Endometrial microvascular endothelial cells (primary cell): ENCODE results near the gene DOHH. TPM values are rescaled to one million over a fixed set of nuclear protein-coding genes. Genes with fewer than 3 reads are reported as not detected.
"Not testable (repeated sequence)": the region's sequence is repeated elsewhere in the genome, so short reads cannot be mapped to it uniquely, and the experiment has no call there.

Source experiments
- in situ Hi-C: cut with HindIII; loops from 2 replicates; pipeline ENCODE4 v1.10.0; 2017; ENCODE audit warnings: low sequenced_read_pairs, low pct_unique_long_range_greater_than_20kb; ENCODE audit errors: inconsistent ontology term
- total RNA-seq: library from RNA; depleted of rRNA; stranded (reverse); fragments of >200 nt; gene quantifications from one replicate; pipeline ENCODE4 v1.2.3, GENCODE V29; 2015; ENCODE audit errors: inconsistent ontology term

DOHH gene
- total RNA-seq, 1 donor from 2014 or later = 28.8 TPM

GRCh38 chr19:3508121-3508661, 7.7 kb upstream of the DOHH start:
- in situ Hi-C loops = not testable (repeated sequence)

GRCh38 chr19:3507371-3508120, 7.1 kb upstream of the DOHH start:
- in situ Hi-C loops = no loop called here

- in situ Hi-C loops = no loop called here
Observed at GRCh38 chr19:3506384-3507340, 6.2 kb upstream of the DOHH start.

- in situ Hi-C loops = no loop called here
Observed at GRCh38 chr19:3505598-3506383, 5.3 kb upstream of the DOHH start, which contains the start of gene FZR1. Gene FZR1, plus strand, starts transcription at chr19:3506311. Its CDS starts 16,679 bp downstream, at chr19:3522990.

GRCh38 chr19:3504735-3505134, 4.3 kb upstream of the DOHH start:
- in situ Hi-C loops = no loop called here

GRCh38 chr19:3503036-3503572, 2.6 kb upstream of the DOHH start:
- in situ Hi-C loops = no loop called here

- in situ Hi-C loops = no loop called here
Observed at GRCh38 chr19:3501780-3502179, 1.3 kb upstream of the DOHH start.

- in situ Hi-C loops = no loop called here
Observed at GRCh38 chr19:3499738-3500428, 591 bp downstream of the DOHH start.

- in situ Hi-C loops = no loop called here
Observed at GRCh38 chr19:3497757-3498520, 2.5 kb downstream of the DOHH start.

GRCh38 chr19:3496392-3497273, 3.8 kb downstream of the DOHH start:
- in situ Hi-C loops = no loop called here

- in situ Hi-C loops = no loop called here
Observed at GRCh38 chr19:3494559-3494958, 5.9 kb downstream of the DOHH start.

GRCh38 chr19:3494051-3494450, 6.4 kb downstream of the DOHH start:
- in situ Hi-C loops = no loop called here

GRCh38 chr19:3493651-3494050, 6.8 kb downstream of the DOHH start:
- in situ Hi-C loops = no loop called here

GRCh38 chr19:3492919-3493318, 7.6 kb downstream of the DOHH start:
- in situ Hi-C loops = no loop called here

GRCh38 chr19:3492131-3492839, 8.2 kb downstream of the DOHH start:
- in situ Hi-C loops = no loop called here
